ENCODE measurements around the gene CCT8.

GRCh38 chr21:29064850-29065481 lies 8.5 kb downstream of the CCT8 start:
- TF ChIP-seq TAF1 (IDR thresholded peaks at IDR 0.05; ENCODE audit: borderline replicate concordance, low read depth, low read length) (no peak), POLR2A (IDR thresholded peaks at IDR 0.05; ENCODE audit: low read depth, low read length) (no peak)

All from GM12892 (cell line).